ENCODE data around the gene PAQR3. TPM values are rescaled to one million over a fixed set of nuclear protein-coding genes. Genes with fewer than 3 reads are reported as not detected.

PAQR3 gene
- total RNA-seq, 1 donor: 16.6 TPM

- Histone ChIP-seq H4K20me1 (ENCODE audit: insufficient read depth, low read length) (no peaks in the 10 kb centered on the region), H2AFZ (ENCODE audit: low read length) (no peak overlapping the region), H3K4me1 (ENCODE audit: insufficient read depth, low read length) (no peaks in the 10 kb centered on the region), H3K27me3 (ENCODE audit: insufficient read depth, low read length) (peaks cover 4% of the 10 kb centered on the region), H3K9me3 (ENCODE audit: low read depth, low read length) (no peaks in the 10 kb centered on the region), H3K79me2 (ENCODE audit: insufficient read depth, low read length) (no peaks in the 10 kb centered on the region), H3K4me2 (ENCODE audit: insufficient read depth, low read length) (no peak overlapping the region), H3K27ac (ENCODE audit: low read depth, low read length) (no peak overlapping the region), H3K4me3 (ENCODE audit: insufficient read depth, low read length) (no peak overlapping the region), H3K36me3 (ENCODE audit: insufficient read depth, low read length) (no peaks in the 10 kb centered on the region)
- TF ChIP-seq, protein P1, sequence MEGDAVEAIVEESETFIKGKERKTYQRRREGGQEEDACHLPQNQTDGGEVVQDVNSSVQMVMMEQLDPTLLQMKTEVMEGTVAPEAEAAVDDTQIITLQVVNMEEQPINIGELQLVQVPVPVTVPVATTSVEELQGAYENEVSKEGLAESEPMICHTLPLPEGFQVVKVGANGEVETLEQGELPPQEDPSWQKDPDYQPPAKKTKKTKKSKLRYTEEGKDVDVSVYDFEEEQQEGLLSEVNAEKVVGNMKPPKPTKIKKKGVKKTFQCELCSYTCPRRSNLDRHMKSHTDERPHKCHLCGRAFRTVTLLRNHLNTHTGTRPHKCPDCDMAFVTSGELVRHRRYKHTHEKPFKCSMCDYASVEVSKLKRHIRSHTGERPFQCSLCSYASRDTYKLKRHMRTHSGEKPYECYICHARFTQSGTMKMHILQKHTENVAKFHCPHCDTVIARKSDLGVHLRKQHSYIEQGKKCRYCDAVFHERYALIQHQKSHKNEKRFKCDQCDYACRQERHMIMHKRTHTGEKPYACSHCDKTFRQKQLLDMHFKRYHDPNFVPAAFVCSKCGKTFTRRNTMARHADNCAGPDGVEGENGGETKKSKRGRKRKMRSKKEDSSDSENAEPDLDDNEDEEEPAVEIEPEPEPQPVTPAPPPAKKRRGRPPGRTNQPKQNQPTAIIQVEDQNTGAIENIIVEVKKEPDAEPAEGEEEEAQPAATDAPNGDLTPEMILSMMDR (IDR thresholded peaks at IDR 0.05; ENCODE audit: extremely low read depth, low read depth, low read length): no peak
- DNase-seq (ENCODE audit: insufficient read length, low spot score, missing footprints): no peak
Observed at GRCh38 chr4:78971776-78972175, 32.5 kb upstream of the PAQR3 start.

GRCh38 chr4:78971326-78971725 is 32.1 kb upstream of the PAQR3 start:
- Histone ChIP-seq H3K36me3 (ENCODE audit: insufficient read depth, low read length) (no peaks in the 10 kb centered on the region), H3K27ac (ENCODE audit: low read depth, low read length) (no peak overlapping the region), H3K4me1 (ENCODE audit: insufficient read depth, low read length) (no peaks in the 10 kb centered on the region), H3K9me3 (ENCODE audit: low read depth, low read length) (no peaks in the 10 kb centered on the region), H2AFZ (ENCODE audit: low read length) (no peak overlapping the region), H3K27me3 (ENCODE audit: insufficient read depth, low read length) (peaks cover 4% of the 10 kb centered on the region), H3K79me2 (ENCODE audit: insufficient read depth, low read length) (no peaks in the 10 kb centered on the region), H3K4me3 (ENCODE audit: insufficient read depth, low read length) (no peak overlapping the region), H3K4me2 (ENCODE audit: insufficient read depth, low read length) (no peak overlapping the region), H4K20me1 (ENCODE audit: insufficient read depth, low read length) (no peaks in the 10 kb centered on the region)
- DNase-seq (ENCODE audit: insufficient read length, low spot score, missing footprints): no peak
- TF ChIP-seq, protein P1 (IDR thresholded peaks at IDR 0.05; ENCODE audit: extremely low read depth, low read depth, low read length): no peak

- no peaks in the 10 kb centered on the region for H3K9me3 ChIP-seq (ENCODE audit: low read depth, low read length)
- TF ChIP-seq, protein P1 (IDR thresholded peaks at IDR 0.05; ENCODE audit: extremely low read depth, low read depth, low read length): no peak
Observed at GRCh38 chr4:78962597-78963115, 23.4 kb upstream of the PAQR3 start.

GRCh38 chr4:78960926-78961325 is 21.7 kb upstream of the PAQR3 start:
- no peak overlapping the region for H3K27ac ChIP-seq (ENCODE audit: low read depth, low read length)
- H3K79me2 ChIP-seq (ENCODE audit: insufficient read depth, low read length): no peaks in the 10 kb centered on the region
- H4K20me1 ChIP-seq (ENCODE audit: insufficient read depth, low read length): no peaks in the 10 kb centered on the region
- H3K36me3 ChIP-seq (ENCODE audit: insufficient read depth, low read length): no peaks in the 10 kb centered on the region
- no peak overlapping the region for H2AFZ ChIP-seq (ENCODE audit: low read length)
- DNase-seq (ENCODE audit: insufficient read length, low spot score, missing footprints): no peak
- no peaks in the 10 kb centered on the region for H3K9me3 ChIP-seq (ENCODE audit: low read depth, low read length)
- no peaks in the 10 kb centered on the region for H3K4me1 ChIP-seq (ENCODE audit: insufficient read depth, low read length)
- TF ChIP-seq, protein P1 (IDR thresholded peaks at IDR 0.05; ENCODE audit: extremely low read depth, low read depth, low read length): no peak
- no peak overlapping the region for H3K4me2 ChIP-seq (ENCODE audit: insufficient read depth, low read length)
- no peak overlapping the region for H3K4me3 ChIP-seq (ENCODE audit: insufficient read depth, low read length)
- no peaks in the 10 kb centered on the region for H3K27me3 ChIP-seq (ENCODE audit: insufficient read depth, low read length)

More at GRCh38 chr4:78962597-78963115, 23.4 kb upstream of the PAQR3 start:
- H3K4me3 ChIP-seq (ENCODE audit: insufficient read depth, low read length): no peak overlapping the region
- no peaks in the 10 kb centered on the region for H4K20me1 ChIP-seq (ENCODE audit: insufficient read depth, low read length)
- no peaks in the 10 kb centered on the region for H3K36me3 ChIP-seq (ENCODE audit: insufficient read depth, low read length)
- H3K27ac ChIP-seq (ENCODE audit: low read depth, low read length): no peak overlapping the region
- no peaks in the 10 kb centered on the region for H3K27me3 ChIP-seq (ENCODE audit: insufficient read depth, low read length)
- DNase-seq (ENCODE audit: insufficient read length, low spot score, missing footprints): no peak
- H3K79me2 ChIP-seq (ENCODE audit: insufficient read depth, low read length): no peaks in the 10 kb centered on the region
- H3K4me1 ChIP-seq (ENCODE audit: insufficient read depth, low read length): no peaks in the 10 kb centered on the region
- H2AFZ ChIP-seq (ENCODE audit: low read length): no peak overlapping the region
- H3K4me2 ChIP-seq (ENCODE audit: insufficient read depth, low read length): no peak overlapping the region
